Suprapubic skin (tissue), 3 donors: ENCODE measurements around the gene SEPTIN11.

Experiments
- CTCF ChIP-seq, 2 donors: fragments of 200-600 bp in 1 of 2; fragments of 450-650 bp in 1 of 2; sonication (generic) in 1 of 2; IDR thresholded peaks; one replicate each; pipeline ENCODE4 v1.5.1; 2016 to 2019; ENCODE audit warnings: antibody characterized with exemption in 2 of 2, mild to moderate bottlenecking in 1 of 2, moderate library complexity in 1 of 2
- EP300 ChIP-seq: sonication (generic); formaldehyde crosslinking; IDR thresholded peaks from one replicate; pipeline ENCODE4 v1.6.1; 2017; ENCODE audit warnings: antibody characterized with exemption
- POLR2A ChIP-seq, 2 donors: fragments of 450-650 bp; IDR thresholded peaks; one replicate each; pipeline ENCODE4 v1.6.1; 2017; ENCODE audit warnings: antibody characterized with exemption in 2 of 2, mild to moderate bottlenecking in 2 of 2, moderate library complexity in 2 of 2

- TF ChIP-seq CTCF (IDR thresholded peaks at IDR 0.05) (no peak), EP300 (no peak), POLR2A (IDR thresholded peaks at IDR 0.05) (no peak)
Measured at GRCh38 chr4:76998251-76998901, 48.8 kb downstream of the SEPTIN11 start.
